GM12878 (cell line): Measurements from ENCODE around the gene REXO1. TPM values are rescaled to one million over a fixed set of nuclear protein-coding genes. Genes with fewer than 3 reads are reported as not detected.

Source experiments
- ATAC-seq: fragments of 200-7000 bp; cut with Tn5 transposase; 3 replicates; pipeline ENCODE4 v1.9.1; 2020; ENCODE audit warnings: mild to moderate bottlenecking, moderate library complexity
- BruUV-seq: library from RNA; stranded (reverse); fragments of 400-500 nt; replicated peaks from 2 replicates; lab custom pipeline; 2021; lab: Mats Ljungman, UMichigan
- CTCF ChIA-PET: fragments of 300-600 bp; sonication (Branson Sonifier 250); formaldehyde crosslinking; extraction: SDS; loops from one replicate; lab custom pipeline; 2021; ENCODE audit warnings: inconsistent platforms; lab: Yijun Ruan, JAX
- POLR2A ChIA-PET: fragments of 350-600 bp; formaldehyde crosslinking; extraction: SDS; loops from one replicate; lab custom pipeline; 2021; ENCODE audit warnings: inconsistent platforms; lab: Charles Lee
- RAD21 ChIA-PET: fragments of 300-600 bp; sonication (Branson Sonifier 250); formaldehyde crosslinking; loops from one replicate; lab custom pipeline; 2023; ENCODE audit warnings: antibody characterized with exemption; ENCODE audit not compliant: unreplicated experiment; lab: Charles Lee
- SMC1A ChIA-PET: fragments of 300-600 bp; sonication (Branson Sonifier 250); formaldehyde crosslinking; loops from one replicate; lab custom pipeline; 2023; ENCODE audit not compliant: unreplicated experiment, uncharacterized antibody; lab: Charles Lee
- DNase-seq: peaks from one replicate; pipeline ENCODE4 v3.0.0-alpha.2; 2011; ENCODE audit warnings: low read depth, low spot score
- FAIRE-seq: peaks from 3 replicates; lab custom pipeline; 2011; peaks lifted over from hg19 to GRCh38; lab: Jason Lieb, UNC
- H2AFZ ChIP-seq: 2 replicates; pipeline ENCODE4 v1.6.0; 2011; ENCODE audit warnings: low read depth, low read length, control low read depth; ENCODE audit not compliant: control insufficient read depth
- H3K27ac ChIP-seq: 2 replicates; pipeline ENCODE4 v1.5.1; 2011; ENCODE audit warnings: control low read depth; ENCODE audit not compliant: control insufficient read depth, insufficient read depth
- H3K27me3 ChIP-seq, 2 experiments: replicated peaks in 1 of 2; 2 replicates each; pipeline versions ENCODE4 v1.6.0 to v1.6.1; 2011; ENCODE audit warnings: low read length in 1 of 2; ENCODE audit not compliant: control insufficient read depth in 2 of 2, insufficient read depth in 2 of 2
- H3K36me3 ChIP-seq, 2 experiments: 2 replicates each; pipeline ENCODE4 v1.5.1; 2011; ENCODE audit warnings: low read length in 1 of 2; ENCODE audit not compliant: control insufficient read depth in 2 of 2, insufficient read depth in 2 of 2
- H3K4me1 ChIP-seq: 2 replicates; pipeline ENCODE4 v1.6.1; 2011; ENCODE audit warnings: mild to moderate bottlenecking, low read length, moderate library complexity, mixed read lengths; ENCODE audit not compliant: control insufficient read depth, insufficient read depth
- H3K4me2 ChIP-seq: 2 replicates; pipeline ENCODE4 v1.6.0; 2011; ENCODE audit warnings: control low read depth; ENCODE audit not compliant: control insufficient read depth, insufficient read depth
- H3K4me3 ChIP-seq: fragments of 200-600 bp; sonication (generic); 2 replicates; pipeline ENCODE4 v1.5.1; 2016
- H3K79me2 ChIP-seq: 2 replicates; pipeline ENCODE4 v1.6.0; 2011; ENCODE audit warnings: low read length; ENCODE audit not compliant: control insufficient read depth, insufficient read depth
- H3K9ac ChIP-seq: 2 replicates; pipeline ENCODE4 v1.8.0; 2011; ENCODE audit warnings: low read length, control low read depth, mixed read lengths; ENCODE audit not compliant: control insufficient read depth, insufficient read depth
- H3K9me3 ChIP-seq: replicated peaks from 3 replicates; pipeline ENCODE4 v1.5.1; 2011; ENCODE audit warnings: mild to moderate bottlenecking, low read length; ENCODE audit not compliant: control insufficient read depth, insufficient read depth
- H4K20me1 ChIP-seq: 2 replicates; pipeline ENCODE4 v1.6.0; 2011; ENCODE audit not compliant: control insufficient read depth, insufficient read depth
- BMI1 ChIP-seq: fragments of 450-650 bp; IDR thresholded peaks from 2 replicates; pipeline ENCODE4 v1.6.1; 2016; ENCODE audit warnings: mild to moderate bottlenecking, moderate library complexity, borderline replicate concordance
- NFYA ChIP-seq: IDR thresholded peaks from 2 replicates; pipeline ENCODE4 v1.6.1; 2011; ENCODE audit warnings: low read depth, mild to moderate bottlenecking, low read length, improper control_type of control experiment, borderline replicate concordance
- PAX8 ChIP-seq: fragments of 450-650 bp; IDR thresholded peaks from 2 replicates; pipeline ENCODE4 v1.6.1; 2017; ENCODE audit warnings: mild to moderate bottlenecking, moderate library complexity
- RAD21 ChIP-seq: IDR thresholded peaks from 2 replicates; pipeline ENCODE4 v1.6.1; 2011; ENCODE audit warnings: mild to moderate bottlenecking, low read depth, low read length, moderate library complexity; ENCODE audit not compliant: insufficient read depth
- ZNF24 ChIP-seq: fragments of 450-650 bp; IDR thresholded peaks from 2 replicates; pipeline ENCODE4 v1.6.1; 2017; ENCODE audit warnings: antibody characterized with exemption, mild to moderate bottlenecking
- whole genome bisulfite sequencing: methylation state at CpG from one replicate; pipeline ENCODE4 v1.1.6; 2016; ENCODE audit warnings: low lambda C conversion rate; ENCODE audit not compliant: insufficient replicate concordance, insufficient coverage; ENCODE audit errors: missing lambda C conversion rate; 5-methylcytosine and 5-hydroxymethylcytosine counted together
- in situ Hi-C: fragments of 300-500 bp; cut with MboI; formaldehyde crosslinking; loops from 9 replicates; pipeline ENCODE4 v1.14.3; 2018; ENCODE audit warnings: mixed read lengths
- intact Hi-C: fragments of 100-400 bp; cut with micrococcal nuclease; formaldehyde crosslinking; loops from one replicate; pipeline ENCODE4 v1.14.2; 2022; ENCODE audit not compliant: unreplicated experiment
- polyA plus RNA-seq, 11 experiments: library from polyadenylated mRNA; depleted of rRNA in 4 of 11; unstranded in 6 of 11; stranded (reverse) in 5 of 11; fragments of >200 nt; fragmentation: Nextera tagmentation in 4 of 11; fragmentation: Illumina TruSeq in 1 of 11; extraction: Ambion mirVana in 4 of 11; extraction: Trizol in 1 of 11; gene quantifications; 1 replicate in 1 of 11; 2 replicates in 10 of 11; pipeline versions ENCODE4 v1.2.1 to v1.2.3, GENCODE V29; 2011 to 2016; ENCODE audit warnings: inconsistent platforms in 2 of 11, missing spikeins in 2 of 11, low read depth in 1 of 11
- total RNA-seq, 4 experiments: library from RNA; depleted of rRNA in 3 of 4; stranded (reverse); fragments of >200 nt in 3 of 4; fragmentation: Illumina TruSeq in 1 of 4; extraction: Trizol in 1 of 4; gene quantifications; 2 replicates each; pipeline versions ENCODE4 v1.2.1 to v1.2.3, GENCODE V29; 2013 to 2021
- TF ChIP-seq, protein P1 (sequence below): IDR thresholded peaks from 2 replicates; pipeline ENCODE4 v1.6.1; 2011; ENCODE audit warnings: low read depth, mild to moderate bottlenecking, low read length, moderate library complexity, borderline replicate concordance; ENCODE audit errors: extremely low read depth

REXO1 gene
- total and polyA plus RNA-seq, 10 of the 15 experiments (the other 5 are each of a cell fraction or from before 2014, with no cell fraction given), result 0.03 to 45.2 (median 8.4) TPM

DNA sequence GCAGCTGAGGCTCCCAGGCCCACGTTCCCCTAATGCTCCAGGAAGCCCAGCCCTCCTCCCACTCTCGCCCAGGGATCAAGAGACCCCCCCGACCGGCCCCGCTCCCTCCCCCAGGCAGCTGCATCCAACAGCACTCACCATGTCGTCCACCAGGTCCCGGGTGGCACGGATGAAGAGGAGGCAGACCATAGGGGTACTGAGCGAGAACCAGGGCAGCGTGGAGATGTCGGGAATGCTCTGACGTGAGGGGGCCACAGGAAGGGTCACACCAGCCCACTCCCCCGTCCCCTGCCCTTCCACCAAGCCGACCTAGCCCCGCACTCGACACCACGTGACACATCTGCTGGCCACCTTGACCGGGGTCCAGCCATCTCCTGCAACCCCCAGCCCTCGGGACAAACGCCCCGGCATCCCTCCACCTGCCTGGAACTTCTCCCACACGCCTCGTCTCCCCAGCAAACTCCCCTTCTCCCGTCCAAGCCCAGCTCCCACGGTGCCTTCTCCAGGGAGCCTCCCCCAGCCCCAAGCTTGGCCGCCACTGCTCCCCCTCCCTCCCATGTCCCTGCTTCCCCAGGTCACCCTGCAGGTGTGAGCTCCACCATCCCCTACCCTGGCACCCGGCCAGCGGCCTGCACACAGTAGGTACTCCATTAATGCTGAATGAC lies 41.1 kb downstream of the REXO1 start:
- FAIRE-seq (no peak), DNase-seq (no peak), ATAC-seq (no peak)
- ChIA-PET RAD21 (no interaction called here), SMC1A (no interaction called here), CTCF (no interaction called here), POLR2A (no interaction called here)
- 54% methylated on average over 17 of the region's 28 CpGs for WGBS
- no peaks in the 10 kb centered on the region for H3K79me2 ChIP-seq
- no peaks in the 10 kb centered on the region for H3K9me3 ChIP-seq
- H3K4me1 ChIP-seq, result no peaks in the 10 kb centered on the region
- no peaks in the 10 kb centered on the region for H3K36me3 ChIP-seq
- no peaks in the 10 kb centered on the region for H3K27me3 ChIP-seq
- no peak overlapping the region for H3K9ac ChIP-seq
- no peak for TF ChIP-seq NFYA
- no peak for TF ChIP-seq ZNF24
- TF ChIP-seq, protein P1, sequence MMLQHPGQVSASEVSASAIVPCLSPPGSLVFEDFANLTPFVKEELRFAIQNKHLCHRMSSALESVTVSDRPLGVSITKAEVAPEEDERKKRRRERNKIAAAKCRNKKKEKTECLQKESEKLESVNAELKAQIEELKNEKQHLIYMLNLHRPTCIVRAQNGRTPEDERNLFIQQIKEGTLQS, result no peak
- no peak for TF ChIP-seq PAX8
- no peak for TF ChIP-seq BMI1
- TF ChIP-seq RAD21, result no peak
- H4K20me1 ChIP-seq, result no peaks in the 10 kb centered on the region
- BruUV-seq, result no TSS peak
- no peak overlapping the region for H2AFZ ChIP-seq
- no peak overlapping the region for H3K4me3 ChIP-seq
- H3K27ac ChIP-seq, result no peak overlapping the region
- H3K4me2 ChIP-seq, result no peak overlapping the region
- intact Hi-C loops (no loop called here), in situ Hi-C loops (no loop called here)
